ENCODE measurements around the gene SPRY1. TPM values are rescaled to one million over a fixed set of nuclear protein-coding genes. Genes with fewer than 3 reads are reported as not detected.

SPRY1 gene
- total RNA-seq, 1 experiment from 2014 or later: not detected

DNA sequence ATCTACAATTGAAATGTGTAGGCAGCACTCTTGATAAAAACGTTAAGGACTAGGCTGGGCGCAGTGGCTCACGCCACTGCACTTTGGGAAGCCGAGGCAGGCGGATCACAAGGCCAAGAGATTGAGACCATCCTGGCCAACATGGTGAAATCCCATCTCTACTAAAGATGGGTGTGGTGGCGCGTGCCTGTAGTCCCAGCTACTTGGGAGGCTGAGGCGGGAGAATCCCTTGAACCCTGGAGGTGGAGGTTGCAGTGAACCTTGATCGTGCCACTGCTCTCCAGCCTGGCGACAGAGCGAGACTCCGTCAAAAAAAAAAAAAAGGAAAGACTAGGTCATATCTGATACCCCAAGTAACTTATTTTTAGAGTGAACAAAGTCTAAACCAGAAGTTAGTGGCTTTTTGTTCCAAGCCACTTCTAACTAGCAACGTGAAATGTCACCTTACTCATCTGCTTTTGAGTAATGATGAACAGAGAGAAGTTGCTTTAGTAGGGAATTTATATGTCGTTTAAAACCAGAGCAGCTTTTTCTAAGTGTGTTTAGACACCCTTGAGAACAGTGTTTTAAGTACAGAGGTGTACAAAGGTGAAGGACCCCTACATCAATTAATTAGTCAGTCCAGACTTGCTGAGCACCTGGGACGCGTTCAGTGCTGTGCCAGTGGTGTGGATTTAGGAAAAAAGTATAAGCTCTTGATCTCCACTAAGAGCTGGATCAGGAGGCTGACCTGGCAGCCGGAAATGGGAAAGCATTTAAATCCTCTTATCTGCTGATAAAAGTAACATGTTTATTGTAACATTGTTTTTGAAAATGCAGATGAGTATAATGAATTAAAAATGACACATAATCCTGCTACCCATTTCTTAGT is 23.5 kb downstream of the SPRY1 start:
- DNase-seq: no peak

DNA sequence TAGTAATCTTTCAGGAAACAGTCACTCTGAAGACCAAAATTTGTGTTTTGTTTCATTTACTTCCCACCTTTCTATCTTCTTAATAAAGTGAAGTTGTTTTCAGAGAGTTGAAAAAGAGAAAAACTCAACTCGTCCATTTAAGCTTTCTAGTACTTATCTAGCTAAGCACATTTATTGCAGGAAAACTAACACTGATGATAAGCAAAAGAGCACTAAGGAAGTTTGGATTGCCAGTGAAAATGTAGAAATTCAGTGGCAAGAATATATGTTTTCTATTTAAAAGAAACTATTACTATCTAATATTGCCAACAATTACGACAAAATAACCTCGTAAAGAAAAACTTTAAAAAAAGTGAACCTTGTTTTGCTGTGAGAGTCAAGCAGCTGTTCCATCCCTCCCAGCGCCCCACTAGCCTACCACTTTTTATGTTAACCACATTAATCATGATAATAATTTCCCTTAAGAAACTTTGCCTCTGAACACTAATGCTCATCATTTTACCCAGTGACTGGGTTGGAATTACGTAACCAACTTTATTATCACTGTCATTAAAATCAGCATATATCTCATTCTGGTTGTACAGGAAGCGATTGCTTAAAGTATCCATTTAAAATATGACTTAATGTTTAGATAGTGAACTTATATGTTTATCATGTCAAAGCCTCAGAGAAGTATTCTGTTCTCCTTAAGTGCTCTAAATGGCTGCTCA is 24.8 kb downstream of the SPRY1 start:
- Histone ChIP-seq H2AFZ (ENCODE audit: low read length) (no peak overlapping the region), H3K9me2 (replicated peaks; ENCODE audit: insufficient read depth, low read length) (no peaks in the 10 kb centered on the region), H3K4me1 (ENCODE audit: low read length) (no peaks in the 10 kb centered on the region), H3K79me2 (ENCODE audit: low read length) (no peaks in the 10 kb centered on the region), H3K9ac (ENCODE audit: low read length) (no peak overlapping the region), H3K27me3 (ENCODE audit: low read length) (no peaks in the 10 kb centered on the region), H3K27ac (ENCODE audit: low read length) (no peak overlapping the region), H3K4me3 (ENCODE audit: low read length) (no peak overlapping the region), H3K9me3 (ENCODE audit: low read length) (no peaks in the 10 kb centered on the region), H3K36me3 (ENCODE audit: insufficient read depth, low read length) (no peaks in the 10 kb centered on the region), H4K20me1 (ENCODE audit: insufficient read depth, low read depth, low read length) (no peaks in the 10 kb centered on the region), H3K4me2 (ENCODE audit: low read depth, low read length, poor library complexity, severe bottlenecking) (no peak overlapping the region)
- no peak for DNase-seq

More for the DNA sequence above, 23.5 kb downstream of the SPRY1 start:
- Histone ChIP-seq H3K4me1 (ENCODE audit: low read length) (no peaks in the 10 kb centered on the region), H3K27ac (ENCODE audit: low read length) (no peak overlapping the region), H3K4me2 (ENCODE audit: low read depth, low read length, poor library complexity, severe bottlenecking) (no peak overlapping the region), H2AFZ (ENCODE audit: low read length) (no peak overlapping the region), H3K9ac (ENCODE audit: low read length) (no peak overlapping the region), H3K9me2 (replicated peaks; ENCODE audit: insufficient read depth, low read length) (no peaks in the 10 kb centered on the region), H3K4me3 (ENCODE audit: low read length) (no peak overlapping the region), H3K36me3 (ENCODE audit: insufficient read depth, low read length) (no peaks in the 10 kb centered on the region), H3K27me3 (ENCODE audit: low read length) (no peaks in the 10 kb centered on the region), H3K9me3 (ENCODE audit: low read length) (no peaks in the 10 kb centered on the region), H3K79me2 (ENCODE audit: low read length) (no peaks in the 10 kb centered on the region), H4K20me1 (ENCODE audit: insufficient read depth, low read depth, low read length) (no peaks in the 10 kb centered on the region)

DNA sequence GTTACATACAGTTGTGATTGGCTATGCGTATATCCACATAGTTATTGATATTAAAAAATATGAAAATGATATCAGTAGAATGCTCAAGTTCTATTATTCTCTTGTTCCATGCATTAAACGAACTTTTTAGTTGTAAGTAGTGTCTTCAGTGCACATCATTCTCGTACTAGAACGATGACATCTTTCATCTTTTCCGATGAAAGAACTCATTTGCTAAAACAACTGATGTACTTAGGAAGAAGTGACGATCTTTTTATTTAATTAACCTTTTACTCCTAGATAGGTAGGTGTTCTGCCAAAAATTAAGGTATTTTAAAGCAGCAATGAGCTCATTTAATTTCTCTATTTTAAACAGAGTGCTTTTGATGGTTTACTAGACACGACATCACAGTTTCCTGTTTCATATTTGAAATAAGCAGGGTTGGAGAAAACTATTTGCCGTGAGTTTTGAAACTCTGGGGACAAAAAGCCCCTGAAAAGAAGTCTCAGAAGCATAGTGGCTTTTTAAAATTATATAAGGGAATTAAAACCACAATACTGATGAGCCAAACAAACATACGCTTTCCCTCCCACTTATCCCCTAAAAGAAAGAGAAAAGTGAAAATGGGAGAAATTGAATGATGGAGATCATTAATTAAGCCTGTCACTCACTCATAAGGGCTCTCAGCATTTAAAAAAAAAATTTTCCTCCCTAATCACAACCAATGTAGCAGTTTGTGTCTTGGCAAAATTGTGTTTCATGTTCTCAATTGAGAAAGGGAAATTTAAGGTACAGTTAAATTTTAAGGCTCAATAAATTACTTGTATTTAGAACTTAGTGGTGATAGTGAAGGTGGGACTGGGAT is 25.6 kb downstream of the SPRY1 start:
- Histone ChIP-seq H3K27ac (ENCODE audit: low read length) (no peak overlapping the region), H3K4me2 (ENCODE audit: low read depth, low read length, poor library complexity, severe bottlenecking) (no peak overlapping the region), H3K4me3 (ENCODE audit: low read length) (no peak overlapping the region), H3K9ac (ENCODE audit: low read length) (no peak overlapping the region), H3K9me2 (replicated peaks; ENCODE audit: insufficient read depth, low read length) (no peaks in the 10 kb centered on the region), H3K79me2 (ENCODE audit: low read length) (no peaks in the 10 kb centered on the region), H2AFZ (ENCODE audit: low read length) (no peak overlapping the region), H4K20me1 (ENCODE audit: insufficient read depth, low read depth, low read length) (no peaks in the 10 kb centered on the region), H3K4me1 (ENCODE audit: low read length) (no peaks in the 10 kb centered on the region), H3K27me3 (ENCODE audit: low read length) (no peaks in the 10 kb centered on the region), H3K9me3 (ENCODE audit: low read length) (no peaks in the 10 kb centered on the region), H3K36me3 (ENCODE audit: insufficient read depth, low read length) (no peaks in the 10 kb centered on the region)
- no peak for DNase-seq

DNA sequence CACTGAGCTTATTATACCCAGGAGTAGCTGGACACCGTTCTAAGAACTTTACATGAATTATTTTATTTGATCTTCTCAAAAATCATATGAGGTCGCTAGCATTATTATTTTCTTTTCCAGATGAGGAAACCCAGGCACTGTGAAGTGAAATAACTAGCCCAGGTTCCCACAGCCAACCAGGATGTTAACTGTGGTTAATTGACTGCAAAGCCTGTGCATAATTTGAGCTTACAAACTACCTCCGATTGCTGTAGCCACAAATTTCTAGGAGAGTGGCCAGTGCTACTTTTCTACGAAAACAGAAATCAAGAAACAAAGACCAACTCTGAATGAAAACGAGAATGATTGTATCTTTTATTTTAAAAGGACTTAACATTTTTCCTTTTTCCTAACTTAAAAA is 27.2 kb downstream of the SPRY1 start:
- no peak overlapping the region for H2AFZ ChIP-seq (ENCODE audit: low read length)
- H3K27me3 ChIP-seq (ENCODE audit: low read length): no peaks in the 10 kb centered on the region
- H3K27ac ChIP-seq (ENCODE audit: low read length): no peak overlapping the region
- H3K9ac ChIP-seq (ENCODE audit: low read length): no peak overlapping the region
- no peak for DNase-seq
- H3K4me2 ChIP-seq (ENCODE audit: low read depth, low read length, poor library complexity, severe bottlenecking): no peak overlapping the region
- no peaks in the 10 kb centered on the region for H3K9me2 ChIP-seq (replicated peaks; ENCODE audit: insufficient read depth, low read length)
- no peaks in the 10 kb centered on the region for H3K79me2 ChIP-seq (ENCODE audit: low read length)
- no peaks in the 10 kb centered on the region for H3K9me3 ChIP-seq (ENCODE audit: low read length)
- H3K36me3 ChIP-seq (ENCODE audit: insufficient read depth, low read length): no peaks in the 10 kb centered on the region
- H4K20me1 ChIP-seq (ENCODE audit: insufficient read depth, low read depth, low read length): no peaks in the 10 kb centered on the region
- no peak overlapping the region for H3K4me3 ChIP-seq (ENCODE audit: low read length)
- H3K4me1 ChIP-seq (ENCODE audit: low read length): no peaks in the 10 kb centered on the region

DNA sequence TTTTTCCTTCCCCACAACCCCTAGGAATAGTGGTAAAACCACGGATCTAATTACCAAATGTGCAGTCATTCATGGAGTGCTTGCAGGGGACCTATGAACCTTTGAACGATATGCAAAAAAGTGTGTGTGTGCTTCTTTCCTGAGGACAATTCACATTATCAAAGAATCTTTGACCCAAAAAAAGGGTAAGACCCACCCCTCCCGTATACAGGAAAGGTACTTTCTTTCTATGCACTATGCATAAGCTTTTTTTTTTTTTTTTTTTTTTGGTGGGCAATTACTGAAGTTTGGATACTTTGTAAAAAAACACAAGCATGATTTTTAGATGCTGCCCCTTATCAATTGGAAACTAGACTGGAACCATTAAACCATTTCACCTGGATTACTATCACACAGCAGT is 31.4 kb downstream of the SPRY1 start:
- H3K27me3 ChIP-seq (ENCODE audit: low read length): no peaks in the 10 kb centered on the region
- H3K9me3 ChIP-seq (ENCODE audit: low read length): no peaks in the 10 kb centered on the region
- no peaks in the 10 kb centered on the region for H4K20me1 ChIP-seq (ENCODE audit: insufficient read depth, low read depth, low read length)
- H3K4me2 ChIP-seq (ENCODE audit: low read depth, low read length, poor library complexity, severe bottlenecking): no peak overlapping the region
- H3K9me2 ChIP-seq (replicated peaks; ENCODE audit: insufficient read depth, low read length): no peaks in the 10 kb centered on the region
- no peaks in the 10 kb centered on the region for H3K36me3 ChIP-seq (ENCODE audit: insufficient read depth, low read length)
- H3K27ac ChIP-seq (ENCODE audit: low read length): no peak overlapping the region
- DNase-seq: no peak
- H3K4me1 ChIP-seq (ENCODE audit: low read length): no peaks in the 10 kb centered on the region
- H3K79me2 ChIP-seq (ENCODE audit: low read length): no peaks in the 10 kb centered on the region
- no peak overlapping the region for H3K4me3 ChIP-seq (ENCODE audit: low read length)
- no peak overlapping the region for H3K9ac ChIP-seq (ENCODE audit: low read length)
- no peak overlapping the region for H2AFZ ChIP-seq (ENCODE audit: low read length)

DNA sequence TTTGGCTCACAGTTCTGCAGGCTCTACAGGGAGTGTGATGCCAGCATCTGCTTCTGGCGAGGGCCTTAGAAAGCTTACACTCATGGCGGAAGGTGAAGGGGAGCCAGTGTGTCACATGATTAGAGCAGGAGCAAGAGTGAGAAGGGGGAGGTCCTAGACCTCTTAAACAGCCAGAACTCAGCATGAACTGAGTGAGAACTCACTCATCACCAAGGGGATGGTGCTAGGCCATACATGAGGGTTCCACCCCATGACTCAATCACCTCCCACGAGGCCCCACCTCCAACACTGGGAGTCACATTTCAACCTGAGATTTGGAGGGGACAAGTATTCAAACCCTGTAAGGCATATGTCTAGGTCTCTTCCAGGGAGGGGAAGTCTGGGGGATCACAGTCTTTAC is 33.4 kb downstream of the SPRY1 start:
- no peak overlapping the region for H3K4me3 ChIP-seq (ENCODE audit: low read length)
- no peak overlapping the region for H2AFZ ChIP-seq (ENCODE audit: low read length)

DNA sequence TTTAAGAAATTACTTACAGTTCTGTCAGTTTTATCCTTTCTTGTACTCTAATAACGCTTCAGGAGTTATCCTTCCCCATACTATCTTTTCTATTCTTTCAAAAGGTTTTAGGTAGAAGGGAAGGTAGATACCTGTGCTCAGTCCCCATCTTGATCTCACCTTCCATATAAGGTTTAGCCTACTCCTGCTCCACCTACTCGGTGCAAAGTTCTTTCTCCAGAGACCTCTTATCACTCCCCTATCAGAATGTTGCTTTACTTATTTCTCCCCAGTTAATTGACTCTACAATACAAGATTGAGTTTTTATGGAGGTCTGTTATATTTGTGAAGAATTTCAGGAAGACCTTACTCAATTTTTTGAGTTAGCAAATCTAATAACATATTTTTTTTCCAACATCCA is 33.9 kb downstream of the SPRY1 start:
- Histone ChIP-seq H3K9ac (ENCODE audit: low read length) (no peak overlapping the region), H3K4me3 (ENCODE audit: low read length) (no peak overlapping the region), H3K9me3 (ENCODE audit: low read length) (no peaks in the 10 kb centered on the region), H3K79me2 (ENCODE audit: low read length) (no peaks in the 10 kb centered on the region), H2AFZ (ENCODE audit: low read length) (no peak overlapping the region), H3K36me3 (ENCODE audit: insufficient read depth, low read length) (no peaks in the 10 kb centered on the region), H3K27me3 (ENCODE audit: low read length) (no peaks in the 10 kb centered on the region), H3K4me2 (ENCODE audit: low read depth, low read length, poor library complexity, severe bottlenecking) (no peak overlapping the region), H4K20me1 (ENCODE audit: insufficient read depth, low read depth, low read length) (no peaks in the 10 kb centered on the region), H3K4me1 (ENCODE audit: low read length) (no peaks in the 10 kb centered on the region), H3K27ac (ENCODE audit: low read length) (no peak overlapping the region), H3K9me2 (replicated peaks; ENCODE audit: insufficient read depth, low read length) (no peaks in the 10 kb centered on the region)
- no peak for DNase-seq

More for the DNA sequence above, 33.4 kb downstream of the SPRY1 start:
- no peak overlapping the region for H3K27ac ChIP-seq (ENCODE audit: low read length)
- no peak overlapping the region for H3K9ac ChIP-seq (ENCODE audit: low read length)
- no peaks in the 10 kb centered on the region for H4K20me1 ChIP-seq (ENCODE audit: insufficient read depth, low read depth, low read length)
- no peaks in the 10 kb centered on the region for H3K79me2 ChIP-seq (ENCODE audit: low read length)
- no peaks in the 10 kb centered on the region for H3K9me2 ChIP-seq (replicated peaks; ENCODE audit: insufficient read depth, low read length)
- no peaks in the 10 kb centered on the region for H3K27me3 ChIP-seq (ENCODE audit: low read length)
- no peaks in the 10 kb centered on the region for H3K4me1 ChIP-seq (ENCODE audit: low read length)
- no peak overlapping the region for H3K4me2 ChIP-seq (ENCODE audit: low read depth, low read length, poor library complexity, severe bottlenecking)
- no peaks in the 10 kb centered on the region for H3K9me3 ChIP-seq (ENCODE audit: low read length)
- DNase-seq: no peak
- no peaks in the 10 kb centered on the region for H3K36me3 ChIP-seq (ENCODE audit: insufficient read depth, low read length)

DNA sequence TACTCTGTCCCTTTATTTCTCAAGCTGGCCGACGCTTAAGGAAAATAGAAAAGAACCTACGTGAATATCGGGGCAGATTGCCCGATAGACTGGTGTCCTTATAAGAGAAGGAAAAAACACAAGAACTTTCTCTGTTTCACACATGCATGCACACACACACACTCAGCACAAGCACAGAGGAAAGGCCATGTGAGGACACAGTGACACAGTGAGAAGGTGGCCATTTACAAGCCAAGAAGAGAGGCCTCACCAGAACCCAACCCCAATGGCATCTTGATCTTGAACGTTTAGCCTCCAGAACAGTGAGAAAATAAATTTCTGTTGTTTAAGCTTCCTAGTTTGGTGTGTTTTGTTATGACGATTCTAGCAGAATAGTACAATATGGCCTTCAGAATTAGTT is 37.0 kb downstream of the SPRY1 start:
- Histone ChIP-seq H3K36me3 (ENCODE audit: insufficient read depth, low read length) (no peaks in the 10 kb centered on the region), H3K9me2 (replicated peaks; ENCODE audit: insufficient read depth, low read length) (no peaks in the 10 kb centered on the region), H3K79me2 (ENCODE audit: low read length) (no peaks in the 10 kb centered on the region), H3K27me3 (ENCODE audit: low read length) (no peaks in the 10 kb centered on the region), H3K4me1 (ENCODE audit: low read length) (no peaks in the 10 kb centered on the region), H3K9me3 (ENCODE audit: low read length) (no peaks in the 10 kb centered on the region), H3K4me2 (ENCODE audit: low read depth, low read length, poor library complexity, severe bottlenecking) (no peak overlapping the region), H4K20me1 (ENCODE audit: insufficient read depth, low read depth, low read length) (no peaks in the 10 kb centered on the region), H3K9ac (ENCODE audit: low read length) (no peak overlapping the region), H3K27ac (ENCODE audit: low read length) (no peak overlapping the region), H2AFZ (ENCODE audit: low read length) (no peak overlapping the region), H3K4me3 (ENCODE audit: low read length) (no peak overlapping the region)
- no peak for DNase-seq

All from Karpas-422 (cell line).